GM19463 (cell line): ENCODE data around the gene DLG2.

Experiments
- ATAC-seq: cut with Tn5 transposase; IDR thresholded peaks from one replicate; pipeline ENCODE4 v1.9.1; 2021; ENCODE audit warnings: mild to moderate bottlenecking, moderate library complexity; ENCODE audit not compliant: unreplicated experiment

DLG2 gene

GRCh38 chr11:84607975-84608836, 1018.9 kb downstream of the DLG2 start:
- no peak for ATAC-seq

GRCh38 chr11:84594602-84595001, 1032.5 kb downstream of the DLG2 start:
- no peak for ATAC-seq

GRCh38 chr11:84590106-84590505, 1037.0 kb downstream of the DLG2 start:
- ATAC-seq = no peak

- ATAC-seq = no peak
Measured at GRCh38 chr11:84588131-84588829, 1038.9 kb downstream of the DLG2 start.

- no peak for ATAC-seq
Measured at GRCh38 chr11:84583106-84583505, 1044.0 kb downstream of the DLG2 start.

- ATAC-seq = no peak
Measured at GRCh38 chr11:84581083-84581482, 1046.1 kb downstream of the DLG2 start.

GRCh38 chr11:84580428-84580827, 1046.7 kb downstream of the DLG2 start:
- ATAC-seq = no peak

GRCh38 chr11:84573868-84574267, 1053.3 kb downstream of the DLG2 start:
- no peak for ATAC-seq

GRCh38 chr11:84566671-84567070, 1060.5 kb downstream of the DLG2 start:
- ATAC-seq = no peak

- no peak for ATAC-seq
Measured at GRCh38 chr11:84564867-84565184, 1062.3 kb downstream of the DLG2 start.

GRCh38 chr11:84564180-84564866, 1062.8 kb downstream of the DLG2 start:
- peak; percentile 86 for ATAC-seq

GRCh38 chr11:84563356-84563755, 1063.8 kb downstream of the DLG2 start:
- no peak for ATAC-seq

- ATAC-seq = no peak
Measured at GRCh38 chr11:84560206-84560605, 1066.9 kb downstream of the DLG2 start.

GRCh38 chr11:84558085-84558905, 1068.8 kb downstream of the DLG2 start:
- ATAC-seq = peak; percentile 92

- no peak for ATAC-seq
Measured at GRCh38 chr11:84552791-84553190, 1074.4 kb downstream of the DLG2 start.

GRCh38 chr11:84549217-84549616, 1077.9 kb downstream of the DLG2 start:
- ATAC-seq = peak; percentile 89

- no peak for ATAC-seq
Measured at GRCh38 chr11:84544566-84544965, 1082.6 kb downstream of the DLG2 start.

- ATAC-seq = no peak
Measured at GRCh38 chr11:84543367-84544159, 1083.6 kb downstream of the DLG2 start.

- ATAC-seq = no peak
Measured at GRCh38 chr11:84541731-84542340, 1085.3 kb downstream of the DLG2 start.

GRCh38 chr11:84536456-84536855, 1090.7 kb downstream of the DLG2 start:
- no peak for ATAC-seq
